Neuron (in vitro differentiated cells): Measurements from ENCODE around the gene KCNJ6.
"Not testable (repeated sequence)": the region's sequence is repeated elsewhere in the genome, so short reads cannot be mapped to it uniquely, and the experiment has no call there.

Experiments
- H2AFZ ChIP-seq: one replicate; pipeline ENCODE4 v1.6.1; 2013; ENCODE audit warnings: low read depth, mild to moderate bottlenecking, inconsistent platforms, low read length, moderate library complexity
- H3K27me3 ChIP-seq: one replicate; pipeline ENCODE4 v1.6.1; 2013; ENCODE audit warnings: low read length; ENCODE audit not compliant: insufficient read depth
- H3K36me3 ChIP-seq: one replicate; pipeline ENCODE4 v1.6.1; 2013; ENCODE audit warnings: low read length; ENCODE audit not compliant: insufficient read depth
- H3K4me1 ChIP-seq: one replicate; pipeline ENCODE4 v1.6.1; 2013; ENCODE audit warnings: low read length; ENCODE audit not compliant: insufficient read depth
- H3K4me3 ChIP-seq: 2 replicates; pipeline ENCODE4 v1.5.1; 2013; ENCODE audit warnings: mild to moderate bottlenecking, low read length, moderate library complexity
- H3K9me3 ChIP-seq: one replicate; pipeline ENCODE4 v1.6.1; 2013; ENCODE audit warnings: low read length

Gene KCNJ6

GRCh38 chr21:37590836-37591235, 325.4 kb downstream of the KCNJ6 start:
- H3K4me1 ChIP-seq, H2AFZ ChIP-seq, H3K27me3 ChIP-seq, H3K4me3 ChIP-seq, H3K9me3 ChIP-seq, H3K36me3 ChIP-seq: not testable (repeated sequence)

DNA sequence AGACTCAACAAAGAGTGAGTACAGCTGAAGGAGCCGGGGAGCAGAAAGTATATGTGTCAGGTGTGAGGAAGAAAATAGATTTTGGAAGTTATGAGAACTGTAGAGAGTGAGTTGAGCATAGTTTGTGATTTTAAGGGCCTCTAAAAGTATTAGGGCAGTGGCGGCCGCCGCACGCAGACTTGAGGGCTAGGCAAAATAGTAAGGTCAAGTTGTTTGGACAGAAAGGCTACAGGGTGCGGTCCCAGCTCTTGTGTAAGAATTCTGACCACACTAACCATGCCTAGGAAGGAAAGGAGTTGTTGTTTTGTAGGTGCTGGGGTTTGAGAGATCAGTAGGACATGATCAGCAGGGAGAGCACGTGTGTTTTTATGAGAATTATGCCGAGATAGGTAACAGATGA, 327.6 kb downstream of the KCNJ6 start:
- H3K4me1 ChIP-seq, H3K4me3 ChIP-seq, H2AFZ ChIP-seq, H3K27me3 ChIP-seq, H3K9me3 ChIP-seq, H3K36me3 ChIP-seq: not testable (repeated sequence)

- Histone ChIP-seq H3K36me3 (no peaks in the 10 kb centered on the region), H2AFZ (no peak overlapping the region), H3K4me1 (no peaks in the 10 kb centered on the region), H3K9me3 (no peaks in the 10 kb centered on the region), H3K4me3 (no peak overlapping the region), H3K27me3 (no peaks in the 10 kb centered on the region)
Measured at GRCh38 chr21:37587635-37588177, 328.6 kb downstream of the KCNJ6 start.

- no peaks in the 10 kb centered on the region for H3K4me1 ChIP-seq
- no peaks in the 10 kb centered on the region for H3K27me3 ChIP-seq
- H3K4me3 ChIP-seq, result no peak overlapping the region
- H2AFZ ChIP-seq, result no peak overlapping the region
- no peaks in the 10 kb centered on the region for H3K36me3 ChIP-seq
- no peaks in the 10 kb centered on the region for H3K9me3 ChIP-seq
Measured at GRCh38 chr21:37587203-37587602, 329.1 kb downstream of the KCNJ6 start.

GRCh38 chr21:37582590-37582989, 333.7 kb downstream of the KCNJ6 start:
- Histone ChIP-seq H3K4me3 (no peak overlapping the region), H3K4me1 (no peaks in the 10 kb centered on the region), H3K9me3 (peaks cover 8% of the 10 kb centered on the region), H3K36me3 (no peaks in the 10 kb centered on the region), H2AFZ (no peak overlapping the region), H3K27me3 (no peaks in the 10 kb centered on the region)

DNA sequence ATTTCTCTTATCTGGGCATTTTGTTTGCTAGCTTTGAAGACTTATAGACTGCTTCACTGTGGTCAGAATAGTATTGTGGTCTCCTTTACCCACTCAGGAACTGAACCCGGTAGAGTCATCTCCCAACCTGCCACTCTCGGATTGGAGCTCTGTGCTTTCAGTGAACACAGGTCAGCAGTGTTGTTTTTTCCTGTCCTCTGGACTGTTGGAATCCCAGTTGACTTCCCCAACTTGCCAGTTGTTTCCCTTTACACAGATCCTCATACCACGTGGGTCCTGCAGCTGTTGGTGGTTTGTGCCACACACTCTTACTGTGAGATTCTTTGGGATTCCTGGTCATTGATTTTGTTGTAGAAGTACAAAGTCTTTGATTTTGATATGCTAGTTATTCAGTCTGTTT, 335.6 kb downstream of the KCNJ6 start:
- H3K9me3 ChIP-seq, result peaks cover 8% of the 10 kb centered on the region
- no peak overlapping the region for H2AFZ ChIP-seq
- no peaks in the 10 kb centered on the region for H3K27me3 ChIP-seq
- H3K4me3 ChIP-seq, result no peak overlapping the region
- no peaks in the 10 kb centered on the region for H3K36me3 ChIP-seq
- no peaks in the 10 kb centered on the region for H3K4me1 ChIP-seq

DNA sequence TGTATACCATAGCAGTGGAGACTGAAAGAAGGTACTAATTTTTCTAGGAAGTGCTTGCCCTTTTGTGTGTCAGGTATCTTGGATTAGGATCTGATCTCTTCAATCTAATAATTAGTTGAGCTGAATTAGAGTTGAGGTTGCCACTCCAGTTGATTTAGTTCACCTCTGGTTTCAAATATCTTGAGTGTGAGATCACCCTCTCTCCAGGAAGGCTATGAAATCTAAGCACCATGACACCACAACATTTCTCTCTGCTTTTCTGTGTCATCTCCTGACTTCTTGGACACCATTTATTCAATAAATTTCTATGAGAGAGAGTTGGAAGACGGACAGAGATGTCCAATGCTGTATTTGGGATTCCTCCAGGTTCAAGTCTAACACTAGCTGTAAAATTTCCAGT, 336.9 kb downstream of the KCNJ6 start:
- Histone ChIP-seq H3K36me3 (no peaks in the 10 kb centered on the region), H2AFZ (no peak overlapping the region)

GRCh38 chr21:37578471-37579126, 337.7 kb downstream of the KCNJ6 start:
- Histone ChIP-seq H3K9me3 (peaks cover 8% of the 10 kb centered on the region), H3K4me1 (no peaks in the 10 kb centered on the region), H2AFZ (no peak overlapping the region), H3K4me3 (no peak overlapping the region), H3K27me3 (no peaks in the 10 kb centered on the region), H3K36me3 (no peaks in the 10 kb centered on the region)

More for the DNA sequence above, 336.9 kb downstream of the KCNJ6 start:
- Histone ChIP-seq H3K9me3 (peaks cover 8% of the 10 kb centered on the region), H3K4me1 (no peaks in the 10 kb centered on the region), H3K27me3 (no peaks in the 10 kb centered on the region), H3K4me3 (no peak overlapping the region)

DNA sequence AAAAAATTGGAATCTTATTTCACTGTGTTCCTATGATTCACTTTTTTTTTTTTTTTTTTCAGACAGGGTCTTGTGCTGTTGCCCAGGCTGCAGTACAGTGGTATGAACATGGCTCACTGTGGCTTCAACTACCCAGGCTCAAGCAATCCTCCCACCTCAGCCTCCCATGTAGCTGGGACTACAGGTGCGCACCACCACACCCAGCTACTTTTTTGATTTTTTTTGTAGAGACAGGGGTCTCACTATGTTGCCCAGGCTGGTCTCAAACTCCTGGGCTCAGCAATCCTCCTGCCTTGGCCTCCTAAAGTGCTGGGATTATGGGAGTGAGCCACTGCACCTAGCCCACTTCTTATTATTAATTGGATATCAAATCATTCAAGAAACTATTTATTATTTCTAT, 339.3 kb downstream of the KCNJ6 start:
- not testable (repeated sequence) for H3K36me3 ChIP-seq, H2AFZ ChIP-seq, H3K9me3 ChIP-seq, H3K4me3 ChIP-seq, H3K4me1 ChIP-seq, H3K27me3 ChIP-seq

DNA sequence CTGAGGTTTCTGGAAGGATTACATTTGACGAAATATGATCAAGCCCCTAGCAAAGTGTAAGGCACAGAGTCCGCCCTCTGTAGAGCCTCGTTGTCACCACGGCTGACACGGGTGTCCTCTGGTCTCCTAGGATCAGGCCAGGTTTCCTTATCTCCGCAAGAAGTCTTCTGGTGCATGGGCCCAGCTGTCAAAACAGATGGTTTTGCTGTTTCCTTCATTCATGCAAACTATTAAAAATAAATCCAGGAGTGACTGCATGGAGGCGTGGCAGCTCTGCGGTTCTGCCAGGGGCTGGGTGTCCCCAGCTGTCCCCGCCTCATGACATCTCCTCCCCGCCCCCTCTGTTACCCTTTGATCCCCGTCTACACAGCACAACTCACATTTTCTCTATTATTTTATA, 340.7 kb downstream of the KCNJ6 start:
- H3K4me1 ChIP-seq, result no peaks in the 10 kb centered on the region
- no peaks in the 10 kb centered on the region for H3K36me3 ChIP-seq
- H3K27me3 ChIP-seq, result no peaks in the 10 kb centered on the region
- H2AFZ ChIP-seq, result no peak overlapping the region
- no peak overlapping the region for H3K4me3 ChIP-seq
- peaks cover 8% of the 10 kb centered on the region for H3K9me3 ChIP-seq

DNA sequence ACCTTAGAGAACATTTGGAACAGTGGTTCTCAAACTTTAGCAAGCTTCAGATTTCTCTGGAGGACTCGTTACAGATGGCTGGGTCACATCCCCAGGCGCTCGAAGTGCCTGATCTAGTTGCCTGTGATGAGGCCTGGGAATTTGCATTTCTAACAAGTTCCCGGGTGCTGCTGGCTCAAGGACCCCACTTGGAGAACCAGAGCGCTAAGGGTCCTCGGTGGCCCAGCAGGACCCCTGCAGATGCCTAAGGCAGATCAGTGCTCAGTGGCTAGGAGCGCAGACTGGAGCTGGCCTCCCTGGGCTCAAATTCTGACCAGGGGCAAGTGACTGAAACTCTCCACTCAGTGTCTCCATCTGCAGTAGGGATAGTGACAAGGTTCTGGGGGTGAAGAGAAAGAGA, 341.5 kb downstream of the KCNJ6 start:
- no peaks in the 10 kb centered on the region for H3K4me1 ChIP-seq
- no peaks in the 10 kb centered on the region for H3K36me3 ChIP-seq
- H3K9me3 ChIP-seq, result peaks cover 8% of the 10 kb centered on the region
- H2AFZ ChIP-seq, result no peak overlapping the region
- no peaks in the 10 kb centered on the region for H3K27me3 ChIP-seq
- no peak overlapping the region for H3K4me3 ChIP-seq

DNA sequence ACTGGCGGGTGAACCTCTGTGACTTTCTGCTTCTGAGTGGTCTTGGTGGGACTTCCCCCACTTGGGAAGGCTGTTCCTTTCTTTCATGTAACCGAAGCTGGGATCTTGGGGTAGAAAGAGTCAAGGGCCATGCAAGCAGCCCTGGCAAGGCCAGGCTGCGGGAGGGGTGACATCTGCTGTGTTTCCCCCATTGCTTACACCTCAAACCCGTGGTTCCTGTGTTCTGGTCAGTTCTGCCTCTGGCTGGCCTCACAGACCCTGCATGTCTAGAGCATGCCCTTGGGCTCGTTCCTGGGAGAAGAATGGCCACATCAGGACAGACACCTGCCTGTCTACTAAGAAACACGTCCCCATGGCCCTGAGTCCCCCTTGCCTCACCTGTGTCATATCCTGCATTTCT, 341.9 kb downstream of the KCNJ6 start:
- Histone ChIP-seq H3K27me3 (no peaks in the 10 kb centered on the region), H2AFZ (no peak overlapping the region), H3K36me3 (no peaks in the 10 kb centered on the region), H3K4me1 (no peaks in the 10 kb centered on the region), H3K9me3 (peaks cover 4% of the 10 kb centered on the region), H3K4me3 (no peak overlapping the region)

- H2AFZ ChIP-seq, result no peak overlapping the region
- no peaks in the 10 kb centered on the region for H3K27me3 ChIP-seq
- no peaks in the 10 kb centered on the region for H3K9me3 ChIP-seq
- no peak overlapping the region for H3K4me3 ChIP-seq
- no peaks in the 10 kb centered on the region for H3K36me3 ChIP-seq
- H3K4me1 ChIP-seq, result no peaks in the 10 kb centered on the region
Measured at GRCh38 chr21:37571442-37571841, 344.8 kb downstream of the KCNJ6 start.

GRCh38 chr21:37568916-37569315, 347.3 kb downstream of the KCNJ6 start:
- Histone ChIP-seq H3K4me1 (no peaks in the 10 kb centered on the region), H3K4me3 (no peak overlapping the region), H3K36me3 (no peaks in the 10 kb centered on the region), H3K27me3 (no peaks in the 10 kb centered on the region), H3K9me3 (no peaks in the 10 kb centered on the region), H2AFZ (no peak overlapping the region)
